Right atrium auricular region (tissue), 2 donors: Measurements from ENCODE around the gene PMS2. TPM values are rescaled to one million over a fixed set of nuclear protein-coding genes. Genes with fewer than 3 reads are reported as not detected.
"Not testable (repeated sequence)": the region's sequence is repeated elsewhere in the genome, so short reads cannot be mapped to it uniquely, and the experiment has no call there.

Experiments used
- DNase-seq: peaks from one replicate; pipeline ENCODE4 v3.0.0-alpha.2; 2019; ENCODE audit warnings: low spot score
- H3K27ac ChIP-seq, 2 donors: fragments of 200-600 bp; sonication (generic); 1 replicate in 1 of 2; 2 replicates in 1 of 2; pipeline ENCODE4 v1.5.1; 2016 to 2019
- H3K27me3 ChIP-seq, 2 donors: fragments of 200-600 bp; sonication (generic); one replicate each; pipeline versions ENCODE4 v1.5.1 to v1.6.0; 2017 to 2019
- H3K36me3 ChIP-seq: fragments of 200-600 bp; sonication (generic); one replicate; pipeline ENCODE4 v1.5.1; 2016
- H3K4me1 ChIP-seq, 2 donors: fragments of 200-600 bp; sonication (generic); one replicate each; pipeline versions ENCODE4 v1.5.1 to v1.6.0; 2017 to 2019
- H3K4me3 ChIP-seq, 2 donors: fragments of 200-600 bp; sonication (generic); 1 replicate in 1 of 2; 2 replicates in 1 of 2; pipeline ENCODE4 v1.5.1; 2017 to 2019; ENCODE audit warnings: mild to moderate bottlenecking in 1 of 2, moderate library complexity in 1 of 2
- H3K9me3 ChIP-seq, 2 donors: fragments of 200-600 bp; sonication (generic); one replicate each; pipeline ENCODE4 v1.5.1; 2019
- total RNA-seq, 2 donors: library from RNA; depleted of rRNA; stranded (reverse); fragments of >200 nt; gene quantifications; one replicate each; pipeline ENCODE4 v1.1.0, GENCODE V29; 2016
- TF ChIP-seq, protein P1 (sequence below), 2 donors: fragments of 200-600 bp; sonication (generic); IDR thresholded peaks; one replicate each; pipeline ENCODE4 v1.5.1; 2019; ENCODE audit warnings: antibody characterized with exemption in 2 of 2

The PMS2 gene
- total RNA-seq, 2 donors from 2014 or later, result 5.0 to 5.3 TPM

DNA sequence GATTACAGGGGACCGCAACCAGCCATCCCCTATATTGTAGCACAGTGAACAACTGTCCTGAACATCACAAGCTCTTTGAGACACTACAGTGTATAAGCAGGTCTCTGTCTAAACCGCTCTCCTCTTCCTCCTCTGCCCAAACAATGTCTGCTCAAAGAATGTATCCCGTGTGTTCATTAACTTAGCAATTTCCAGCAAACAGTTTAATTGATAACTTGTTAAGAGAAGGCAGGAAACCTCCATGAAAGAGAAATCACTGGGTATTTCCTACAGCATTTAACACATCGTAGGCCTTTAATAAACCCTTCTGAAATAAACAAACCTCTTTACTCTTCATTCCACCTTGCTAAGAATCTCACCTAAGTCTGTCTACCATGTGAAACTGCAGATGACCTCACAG is 1.5 kb downstream of the PMS2 start:
- no peaks in the 10 kb centered on the region for H3K9me3 ChIP-seq
- TF ChIP-seq, protein P1, sequence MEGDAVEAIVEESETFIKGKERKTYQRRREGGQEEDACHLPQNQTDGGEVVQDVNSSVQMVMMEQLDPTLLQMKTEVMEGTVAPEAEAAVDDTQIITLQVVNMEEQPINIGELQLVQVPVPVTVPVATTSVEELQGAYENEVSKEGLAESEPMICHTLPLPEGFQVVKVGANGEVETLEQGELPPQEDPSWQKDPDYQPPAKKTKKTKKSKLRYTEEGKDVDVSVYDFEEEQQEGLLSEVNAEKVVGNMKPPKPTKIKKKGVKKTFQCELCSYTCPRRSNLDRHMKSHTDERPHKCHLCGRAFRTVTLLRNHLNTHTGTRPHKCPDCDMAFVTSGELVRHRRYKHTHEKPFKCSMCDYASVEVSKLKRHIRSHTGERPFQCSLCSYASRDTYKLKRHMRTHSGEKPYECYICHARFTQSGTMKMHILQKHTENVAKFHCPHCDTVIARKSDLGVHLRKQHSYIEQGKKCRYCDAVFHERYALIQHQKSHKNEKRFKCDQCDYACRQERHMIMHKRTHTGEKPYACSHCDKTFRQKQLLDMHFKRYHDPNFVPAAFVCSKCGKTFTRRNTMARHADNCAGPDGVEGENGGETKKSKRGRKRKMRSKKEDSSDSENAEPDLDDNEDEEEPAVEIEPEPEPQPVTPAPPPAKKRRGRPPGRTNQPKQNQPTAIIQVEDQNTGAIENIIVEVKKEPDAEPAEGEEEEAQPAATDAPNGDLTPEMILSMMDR (IDR thresholded peaks at IDR 0.05), result no peak
- H3K4me3 ChIP-seq, result no peak overlapping the region
- no peak for DNase-seq
- H3K36me3 ChIP-seq, result peaks cover 8% of the 10 kb centered on the region
- H3K27me3 ChIP-seq, result no peaks in the 10 kb centered on the region
- H3K27ac ChIP-seq, result no peak overlapping the region
- H3K4me1 ChIP-seq, result peaks cover 0 to 31% of the 10 kb centered on the region in 2 donors

DNA sequence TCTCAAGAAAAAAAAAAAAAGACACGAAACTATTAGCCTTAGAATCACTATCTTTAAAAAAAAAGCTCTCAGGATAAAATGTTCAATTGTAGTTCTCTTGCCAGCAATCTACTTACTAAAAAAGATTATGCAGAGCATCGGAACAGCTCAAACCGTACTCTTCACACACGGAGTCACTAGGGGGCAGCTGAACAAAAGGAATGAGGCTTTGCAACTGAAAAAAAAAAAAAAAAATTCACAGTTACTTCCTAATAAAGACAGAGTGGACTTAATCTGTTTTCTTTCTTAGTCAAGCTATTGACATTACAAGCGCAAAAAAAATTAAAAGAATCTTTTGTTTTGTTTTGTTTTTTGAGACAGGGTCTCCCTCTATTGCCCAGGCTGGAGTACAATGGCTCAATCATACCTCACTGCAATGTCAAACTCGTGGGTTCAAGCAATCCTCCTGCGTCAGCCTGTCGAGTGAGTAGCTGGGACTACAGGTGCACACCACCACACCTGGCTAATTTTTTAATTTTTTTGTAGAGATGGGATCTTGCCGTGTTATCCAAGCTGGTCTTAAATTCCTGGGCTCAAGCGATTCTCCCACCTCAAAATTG is 11.5 kb downstream of the PMS2 start:
- peaks cover 43% of the 10 kb centered on the region for H3K36me3 ChIP-seq
- TF ChIP-seq, protein P1 (IDR thresholded peaks at IDR 0.05), result peak; percentile 29 to 65
- H3K9me3 ChIP-seq, result no peaks in the 10 kb centered on the region
- no peak for DNase-seq
- no peaks in the 10 kb centered on the region for H3K27me3 ChIP-seq
- H3K27ac ChIP-seq, result no peak overlapping the region
- H3K4me3 ChIP-seq, result no peak overlapping the region
- H3K4me1 ChIP-seq, result no peaks in the 10 kb centered on the region

DNA sequence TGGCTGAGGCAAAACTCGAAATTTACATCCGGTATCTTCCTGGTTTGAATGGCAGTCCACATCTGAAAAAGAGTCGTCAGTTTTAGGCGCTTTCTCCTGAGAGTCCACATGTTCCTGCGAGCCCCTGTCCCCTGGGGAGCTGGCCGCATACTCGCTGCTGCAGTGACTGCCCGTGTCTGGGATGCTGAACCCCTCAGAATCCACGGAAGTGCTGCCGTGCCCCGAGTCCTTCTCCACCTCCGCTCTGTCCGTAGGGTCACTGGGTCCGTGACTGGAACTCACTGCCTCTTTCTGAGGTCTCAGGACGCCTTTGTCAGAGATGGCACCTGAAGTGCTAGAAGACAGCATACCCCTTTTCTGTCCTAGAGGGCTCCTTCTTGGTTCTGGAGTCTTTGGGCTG is 21.8 kb downstream of the PMS2 start:
- H3K9me3 ChIP-seq, H3K27me3 ChIP-seq, H3K27ac ChIP-seq, H3K4me3 ChIP-seq, H3K4me1 ChIP-seq, DNase-seq: not testable (repeated sequence)
- H3K36me3 ChIP-seq, result peaks cover 19% of the 10 kb centered on the region

DNA sequence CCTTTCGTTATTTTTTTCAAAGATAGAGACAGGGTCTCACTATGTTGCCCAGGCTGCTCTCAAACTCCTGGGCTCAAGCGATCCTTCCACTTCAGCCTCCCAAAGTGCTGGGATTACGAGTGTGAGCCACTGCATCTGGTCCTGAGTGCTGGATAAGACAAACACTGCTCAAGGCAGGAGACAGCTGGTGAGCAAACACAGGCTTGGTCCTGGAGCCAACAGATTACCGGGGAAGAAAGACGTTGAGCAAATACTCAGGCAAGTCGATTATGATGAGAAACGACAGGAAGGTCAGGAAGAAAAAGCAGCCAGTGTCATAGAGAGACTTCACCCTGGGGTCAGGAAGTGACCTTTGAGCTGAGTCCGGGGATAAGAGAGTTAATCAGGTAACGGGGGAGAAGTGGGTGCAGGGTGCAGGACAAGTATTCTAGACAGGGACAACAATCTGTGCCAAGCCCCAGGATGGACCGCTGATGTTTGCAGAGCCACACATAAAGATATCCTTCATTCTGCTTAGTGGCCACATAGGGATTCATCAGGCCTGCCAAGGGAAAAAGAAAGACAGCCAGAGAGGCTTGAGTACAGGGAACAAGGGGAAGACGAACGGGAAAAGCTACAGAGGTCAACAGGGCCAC is 29.1 kb downstream of the PMS2 start:
- not testable (repeated sequence) for H3K9me3 ChIP-seq, H3K27me3 ChIP-seq, H3K4me1 ChIP-seq, H3K4me3 ChIP-seq, H3K27ac ChIP-seq, DNase-seq, H3K36me3 ChIP-seq

DNA sequence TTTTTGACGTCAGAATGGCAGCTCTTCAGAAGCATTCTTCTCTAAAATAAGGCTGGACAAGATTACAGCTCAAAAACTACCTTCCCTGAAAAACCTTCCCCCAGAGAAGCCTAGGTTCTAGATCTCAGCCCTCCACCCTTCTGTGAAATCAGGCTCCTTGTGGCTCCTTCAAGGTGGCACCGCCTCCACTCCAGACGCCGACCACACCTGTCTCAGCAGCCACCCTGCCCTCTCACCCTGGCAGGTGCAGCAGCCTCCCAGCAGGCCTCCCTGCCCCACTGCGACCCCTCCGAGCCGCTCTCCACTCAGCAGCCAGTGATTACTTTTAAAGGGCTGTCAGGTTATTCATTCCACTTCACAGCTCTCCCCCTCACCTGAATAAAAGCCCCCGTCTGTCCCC is 35.3 kb downstream of the PMS2 start:
- DNase-seq, H3K4me3 ChIP-seq, H3K36me3 ChIP-seq, H3K4me1 ChIP-seq, H3K27me3 ChIP-seq, H3K27ac ChIP-seq, H3K9me3 ChIP-seq: not testable (repeated sequence)

DNA sequence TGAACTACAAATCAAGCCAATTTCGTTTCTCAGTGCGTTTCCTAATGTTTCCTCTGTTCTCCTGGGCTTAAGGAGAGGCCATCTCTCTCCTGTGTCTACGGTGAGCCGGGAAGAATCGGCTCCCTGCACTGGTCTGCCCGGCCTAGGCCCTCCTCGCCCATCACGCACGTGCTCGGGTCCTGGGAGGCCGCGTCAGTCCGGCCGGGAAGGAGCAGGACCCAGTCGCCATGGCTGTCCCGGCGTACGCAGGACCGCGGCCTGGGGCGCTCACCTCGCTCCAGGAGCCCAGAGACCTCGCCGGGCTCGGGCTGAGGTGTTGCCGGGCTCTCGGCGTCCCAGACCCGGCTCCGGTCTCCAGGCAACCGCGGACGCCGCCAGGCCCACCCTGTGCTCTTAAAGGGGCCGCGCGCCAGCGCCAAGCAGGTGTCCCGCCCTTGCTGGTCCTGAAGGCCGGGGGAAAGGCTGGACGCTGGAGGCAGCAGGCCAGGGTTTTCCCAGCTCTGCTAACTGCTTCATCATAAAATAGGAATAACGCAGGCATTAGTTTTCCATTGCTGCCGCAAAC is 38.4 kb downstream of the PMS2 start, which contains the start of gene RSPH10B:
RSPH10B (minus strand) TSS at position 343 of the 565 bp plus-strand sequence. CDS start 3,573 bp downstream, outside the sequence.
- not testable (repeated sequence) for H3K4me1 ChIP-seq, H3K4me3 ChIP-seq, H3K36me3 ChIP-seq, H3K27ac ChIP-seq, H3K9me3 ChIP-seq, DNase-seq, H3K27me3 ChIP-seq

DNA sequence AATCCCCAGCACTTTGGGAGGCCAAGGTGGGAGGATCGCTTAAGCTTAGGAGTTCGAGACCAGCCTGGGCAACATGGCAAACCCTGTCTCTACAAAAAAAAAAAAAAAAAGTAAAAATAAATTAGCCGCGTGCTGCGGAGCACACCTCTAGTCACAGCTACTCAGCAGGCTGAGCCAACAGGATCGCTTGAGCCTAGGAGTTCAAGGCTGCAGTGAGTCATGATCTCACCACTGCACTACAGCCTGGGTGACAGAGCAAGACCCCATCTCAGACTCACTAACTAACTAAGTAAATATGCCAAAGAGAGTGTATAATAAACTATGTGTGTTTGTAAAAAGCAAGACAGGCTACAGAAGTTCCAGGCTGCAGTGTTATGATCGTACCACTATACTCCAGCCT is 45.0 kb downstream of the PMS2 start:
- not testable (repeated sequence) for H3K27ac ChIP-seq, DNase-seq, H3K4me3 ChIP-seq, H3K36me3 ChIP-seq, H3K4me1 ChIP-seq, H3K27me3 ChIP-seq, H3K9me3 ChIP-seq

DNA sequence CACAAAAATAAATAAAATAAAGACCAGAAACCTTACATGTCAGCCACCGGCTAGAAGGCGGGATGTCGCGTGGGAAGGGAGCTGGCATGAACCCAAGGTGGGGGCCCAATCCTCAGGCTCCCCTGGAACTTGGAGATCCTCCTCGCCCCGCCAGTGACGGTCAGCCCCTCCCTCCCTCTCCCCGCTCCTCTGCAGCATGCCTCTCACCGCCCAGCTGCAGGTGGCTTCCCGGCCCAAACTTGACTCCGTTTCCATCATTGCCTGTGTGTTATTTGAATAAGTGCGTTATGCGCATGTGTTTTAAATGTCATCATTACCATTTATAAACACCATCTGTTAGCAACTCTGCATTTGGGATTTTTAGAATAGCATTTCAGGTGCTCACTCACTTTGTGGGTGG is 45.6 kb downstream of the PMS2 start:
- H3K36me3 ChIP-seq, H3K9me3 ChIP-seq, H3K27ac ChIP-seq, H3K4me3 ChIP-seq, H3K27me3 ChIP-seq, H3K4me1 ChIP-seq, DNase-seq: not testable (repeated sequence)

DNA sequence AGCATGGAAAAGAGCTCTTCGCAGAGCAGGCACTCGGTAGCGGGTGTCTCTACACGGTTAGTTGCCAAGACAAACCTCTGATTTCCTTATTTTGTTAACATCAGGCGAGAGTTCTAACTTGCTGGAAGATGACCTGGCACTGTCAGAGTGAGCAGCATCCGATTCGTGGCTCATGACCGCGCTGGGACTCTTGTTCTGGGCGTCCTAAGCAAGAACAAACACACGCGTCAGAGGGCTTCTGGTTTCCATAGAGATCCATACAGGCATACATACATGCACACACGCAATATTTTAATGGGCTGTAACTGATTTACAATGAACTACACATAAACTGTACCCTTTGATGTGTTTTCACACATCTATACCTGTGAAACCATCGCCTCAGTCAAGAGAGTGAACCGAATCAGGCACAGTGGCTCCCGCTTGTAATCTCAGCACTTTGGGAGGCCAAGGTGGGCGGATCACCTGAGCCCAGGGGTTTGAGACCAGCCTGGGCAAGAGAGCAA is 73.9 kb downstream of the PMS2 start:
- H3K36me3 ChIP-seq, H3K27ac ChIP-seq, H3K27me3 ChIP-seq, H3K4me1 ChIP-seq, DNase-seq, H3K9me3 ChIP-seq, H3K4me3 ChIP-seq: not testable (repeated sequence)

DNA sequence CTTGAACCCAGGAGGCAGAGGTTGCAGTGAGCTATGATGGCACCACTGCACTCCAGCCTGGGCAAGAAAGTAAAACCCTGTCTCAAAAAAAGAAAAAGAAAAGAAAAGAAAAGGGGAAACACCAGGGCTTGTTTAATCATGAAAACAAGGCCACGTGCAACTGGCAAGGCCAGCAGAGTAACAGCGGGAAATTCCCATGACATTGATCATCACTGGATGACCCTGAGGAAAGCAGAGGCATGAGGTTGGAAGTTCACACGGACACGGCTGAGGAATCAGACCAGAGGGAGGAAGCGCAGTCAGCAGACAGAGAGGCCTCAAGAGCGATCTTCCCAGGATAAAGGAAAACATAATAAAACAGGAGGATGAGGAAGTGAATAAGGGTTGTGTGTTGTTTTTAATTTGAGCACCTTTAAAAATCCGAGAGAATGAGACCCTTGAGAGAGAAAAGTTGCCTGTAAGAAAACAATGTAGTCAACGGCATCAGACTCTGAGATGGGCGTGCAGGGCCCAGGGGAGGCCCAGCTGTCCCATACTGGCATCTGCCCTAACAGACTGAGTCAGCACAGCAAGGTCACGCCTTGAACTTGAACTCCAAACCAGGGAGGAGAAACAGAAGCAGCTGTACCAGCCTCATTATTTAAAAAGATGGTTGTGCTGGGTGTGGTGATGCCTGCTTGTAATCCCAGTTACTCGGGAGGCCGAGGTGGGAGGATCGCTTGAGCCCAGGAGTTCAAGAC is 76.8 kb downstream of the PMS2 start:
- H3K36me3 ChIP-seq, DNase-seq, H3K27ac ChIP-seq, H3K27me3 ChIP-seq, H3K4me1 ChIP-seq, H3K4me3 ChIP-seq, H3K9me3 ChIP-seq: not testable (repeated sequence)

DNA sequence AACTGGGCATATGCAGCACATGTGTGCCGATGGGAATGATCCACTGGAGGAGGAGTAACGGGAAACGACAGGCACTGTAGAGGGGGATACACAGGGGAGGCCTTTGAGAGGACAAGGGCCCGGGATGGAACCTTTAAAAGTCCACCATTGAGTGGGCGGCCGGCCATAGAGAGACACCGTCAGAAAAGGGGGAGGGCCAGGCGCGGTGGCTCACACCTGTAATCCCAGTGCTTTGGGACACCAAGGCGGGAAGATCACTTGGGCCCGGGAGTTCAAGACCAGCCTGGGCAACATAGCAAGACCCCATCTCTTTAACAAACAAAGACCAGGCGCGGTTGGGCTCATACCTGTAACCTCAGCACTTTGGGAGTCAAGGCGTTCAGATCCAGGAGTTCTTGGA is 77.6 kb downstream of the PMS2 start:
- H3K27ac ChIP-seq, H3K4me1 ChIP-seq, H3K4me3 ChIP-seq, H3K36me3 ChIP-seq, DNase-seq, H3K27me3 ChIP-seq, H3K9me3 ChIP-seq: not testable (repeated sequence)

DNA sequence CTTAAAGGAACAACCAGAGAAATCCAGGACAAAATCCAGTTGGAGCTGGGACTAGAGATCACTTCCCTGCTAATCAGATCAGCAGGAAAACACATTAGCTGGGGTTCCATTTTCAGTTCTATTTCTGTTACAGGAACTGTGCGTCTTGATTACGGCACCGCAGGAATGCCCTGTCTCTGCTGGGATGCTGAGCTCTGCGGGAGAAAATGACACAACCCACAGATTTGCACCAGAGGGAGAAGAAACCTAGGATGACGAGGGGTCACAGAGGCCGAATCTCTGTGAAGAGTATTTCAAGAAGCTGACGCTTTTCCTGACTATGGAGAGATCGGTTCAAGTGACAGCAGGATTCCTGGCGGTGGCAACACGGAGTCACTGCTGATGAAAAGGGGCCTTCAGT is 78.6 kb downstream of the PMS2 start:
- not testable (repeated sequence) for H3K9me3 ChIP-seq, H3K27ac ChIP-seq, DNase-seq, H3K27me3 ChIP-seq, H3K4me3 ChIP-seq, H3K36me3 ChIP-seq, H3K4me1 ChIP-seq
